ENCODE data around the gene SCN5A. TPM values are rescaled to one million over a fixed set of nuclear protein-coding genes. Genes with fewer than 3 reads are reported as not detected.

SCN5A gene
- total RNA-seq, 1 experiment from 2014 or later: 11.5 TPM

DNA sequence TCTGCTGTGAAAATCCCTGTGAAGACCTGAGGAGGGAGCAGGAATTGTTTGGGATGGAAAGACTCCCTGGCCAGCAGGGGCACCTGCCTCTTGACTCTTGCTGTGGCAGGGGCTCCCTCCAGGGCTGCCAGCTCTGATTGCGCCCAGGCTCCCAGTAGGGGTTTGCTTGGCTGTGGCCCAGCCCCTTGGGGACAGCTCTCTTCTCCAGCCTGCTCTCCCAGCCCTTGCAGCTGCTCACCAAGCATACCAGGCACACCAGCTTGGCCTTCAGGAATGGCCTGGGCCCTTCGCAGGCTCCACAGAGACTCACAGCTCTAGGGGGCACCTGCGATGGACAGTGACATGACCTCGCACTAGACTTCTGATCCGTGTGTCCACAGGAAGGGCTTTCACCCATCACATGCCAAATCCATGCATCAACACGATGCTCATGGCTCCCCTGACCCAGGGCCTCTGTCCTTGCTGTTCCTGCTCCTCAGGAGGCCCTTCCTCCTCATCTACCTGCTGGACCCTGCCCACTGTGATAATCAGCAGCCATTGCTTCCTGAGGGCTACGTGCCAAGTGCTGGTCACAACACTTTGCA, 61.8 kb downstream of the SCN5A start (continued):
- TF ChIP-seq, protein P1, sequence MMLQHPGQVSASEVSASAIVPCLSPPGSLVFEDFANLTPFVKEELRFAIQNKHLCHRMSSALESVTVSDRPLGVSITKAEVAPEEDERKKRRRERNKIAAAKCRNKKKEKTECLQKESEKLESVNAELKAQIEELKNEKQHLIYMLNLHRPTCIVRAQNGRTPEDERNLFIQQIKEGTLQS (IDR thresholded peaks at IDR 0.05): no peak
- TF ChIP-seq JUND (IDR thresholded peaks at IDR 0.05) (no peak), ZNF274 (IDR thresholded peaks at IDR 0.05; ENCODE audit: low read depth, low read length) (no peak), FOSL1 (IDR thresholded peaks at IDR 0.05; ENCODE audit: low read depth) (no peak), YY1 (IDR thresholded peaks at IDR 0.05; ENCODE audit: extremely low read depth, insufficient replicate concordance, low read depth, low read length) (no peak), RAD21 (IDR thresholded peaks at IDR 0.05; ENCODE audit: low read depth) (no peak), SIN3A (IDR thresholded peaks at IDR 0.05; ENCODE audit: low read depth) (no peak), TCF7L2 (IDR thresholded peaks at IDR 0.05; ENCODE audit: borderline replicate concordance, extremely low read depth, insufficient read depth, insufficient read length) (no peak)
- TF ChIP-seq, protein P2, sequence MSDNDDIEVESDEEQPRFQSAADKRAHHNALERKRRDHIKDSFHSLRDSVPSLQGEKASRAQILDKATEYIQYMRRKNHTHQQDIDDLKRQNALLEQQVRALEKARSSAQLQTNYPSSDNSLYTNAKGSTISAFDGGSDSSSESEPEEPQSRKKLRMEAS (IDR thresholded peaks at IDR 0.05): no peak

DNA sequence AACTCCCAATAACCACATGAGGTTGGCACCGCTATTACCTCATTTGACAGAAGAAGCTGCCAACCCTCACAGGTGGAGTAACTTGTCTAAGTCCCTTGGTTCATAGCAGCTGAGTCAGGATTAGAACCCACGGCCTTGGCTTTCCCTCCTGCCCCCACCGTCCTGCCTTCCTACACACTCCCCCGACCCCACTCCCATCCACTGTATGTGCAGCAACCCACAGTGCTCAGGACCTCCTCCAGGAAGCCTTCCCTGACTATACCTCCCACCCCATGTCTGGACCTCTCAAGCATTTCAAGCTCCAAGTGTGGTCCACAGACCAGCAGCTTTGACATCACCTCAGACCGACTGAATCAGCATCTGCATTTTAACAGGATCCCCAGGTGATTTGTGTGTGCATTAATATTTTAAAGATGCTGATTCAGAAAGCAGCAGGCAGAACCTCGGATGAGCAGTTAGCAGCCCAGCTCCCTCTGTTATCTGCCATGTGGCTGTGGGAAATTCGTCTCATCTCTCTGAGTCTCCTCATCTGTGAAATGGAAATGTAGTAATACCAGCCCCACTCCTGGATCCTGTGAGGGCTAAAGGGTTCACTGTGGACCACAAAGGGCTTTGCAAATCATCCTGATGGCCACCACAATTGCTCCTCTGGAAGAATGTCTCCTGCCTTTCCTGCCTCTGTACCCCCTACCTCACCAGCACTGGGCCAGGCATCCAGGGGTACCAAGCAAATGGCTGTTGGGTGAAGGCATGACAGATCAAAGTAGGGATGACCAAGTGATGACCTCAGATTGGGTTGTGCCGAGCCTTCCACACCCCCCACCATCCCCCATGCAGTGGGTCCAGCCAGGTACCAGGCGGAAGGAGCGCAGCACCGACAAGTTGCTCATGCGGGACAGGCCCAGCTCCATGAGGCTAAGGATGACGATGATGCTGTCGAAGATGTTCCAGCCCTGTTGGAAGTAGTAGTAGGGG, 62.7 kb downstream of the SCN5A start:
- POLR2A ChIA-PET: no interaction called here
- Histone ChIP-seq H3K4me3 (replicated peaks in 1 of 2; ENCODE audit: low read depth in 1 of 2, low read length in 2 of 2) (no peak overlapping the region), H3K79me2 (ENCODE audit: insufficient read depth, low read length) (no peaks in the 10 kb centered on the region), H3K9me2 (ENCODE audit: insufficient read depth) (no peaks in the 10 kb centered on the region), H4K20me1 (ENCODE audit: insufficient read depth) (no peaks in the 10 kb centered on the region), H3K4me2 (ENCODE audit: low read length) (no peak overlapping the region), H3K36me3 (ENCODE audit: control insufficient read depth in 1 of 2, insufficient read depth in 2 of 2, low read length in 2 of 2) (no peaks in the 10 kb centered on the region; a peak in 1 of 4 replicates), H3K9ac (ENCODE audit: low read length) (no peak overlapping the region), H3K27ac (ENCODE audit: low read depth, low read length) (no peak overlapping the region), H3K27me3 (ENCODE audit: insufficient read depth, low read length) (no peaks in the 10 kb centered on the region), H3K4me1 (ENCODE audit: control insufficient read depth in 1 of 2, insufficient read depth in 2 of 2, low read length in 2 of 2) (no peaks in the 10 kb centered on the region), H3K9me3 (ENCODE audit: control insufficient read depth in 1 of 2, insufficient read depth in 1 of 2, low read depth in 1 of 2, low read length in 2 of 2) (no peaks in the 10 kb centered on the region), H2AFZ (ENCODE audit: low read depth, low read length, poor library complexity, severe bottlenecking) (no peak overlapping the region)
- DNase-seq (ENCODE audit: low read depth, low spot score) (no peak), ATAC-seq (no peak)
- intact Hi-C loops (cut with micrococcal nuclease): no loop called here
- CTCF ChIA-PET: no interaction called here
- RAD21 ChIA-PET (ENCODE audit: low non-redundant PET in 1 of 2, low total read pairs in 2 of 2, uncharacterized antibody in 2 of 2, unreplicated experiment in 2 of 2): no interaction called here
- no TSS peak for BruUV-seq (replicated peaks)
- TF ChIP-seq, protein P2 (IDR thresholded peaks at IDR 0.05): no peak
- TF ChIP-seq TCF7L2 (IDR thresholded peaks at IDR 0.05; ENCODE audit: borderline replicate concordance, extremely low read depth, insufficient read depth, insufficient read length) (no peak), YY1 (IDR thresholded peaks at IDR 0.05; ENCODE audit: extremely low read depth, insufficient replicate concordance, low read depth, low read length) (no peak), ZNF274 (IDR thresholded peaks at IDR 0.05; ENCODE audit: low read depth, low read length) (no peak), SRF (IDR thresholded peaks at IDR 0.05; ENCODE audit: low read depth) (no peak), ELF1 (IDR thresholded peaks at IDR 0.05; ENCODE audit: borderline replicate concordance, low read depth) (no peak), POLR2AphosphoS5 (IDR thresholded peaks at IDR 0.05; ENCODE audit: low read depth, low read length) (no peak), FOSL1 (IDR thresholded peaks at IDR 0.05; ENCODE audit: low read depth) (no peak), ZFX (IDR thresholded peaks at IDR 0.05) (no peak), EZH2phosphoT487 (IDR thresholded peaks at IDR 0.05; ENCODE audit: borderline replicate concordance) (no peak), CBX3 (IDR thresholded peaks at IDR 0.05; ENCODE audit: low read depth) (no peak), EZH2 (IDR thresholded peaks at IDR 0.05) (no peak), EGR1 (IDR thresholded peaks at IDR 0.05; ENCODE audit: low read depth) (no peak)
- TF ChIP-seq, protein P1 (IDR thresholded peaks at IDR 0.05): no peak
- TF ChIP-seq, protein P3, sequence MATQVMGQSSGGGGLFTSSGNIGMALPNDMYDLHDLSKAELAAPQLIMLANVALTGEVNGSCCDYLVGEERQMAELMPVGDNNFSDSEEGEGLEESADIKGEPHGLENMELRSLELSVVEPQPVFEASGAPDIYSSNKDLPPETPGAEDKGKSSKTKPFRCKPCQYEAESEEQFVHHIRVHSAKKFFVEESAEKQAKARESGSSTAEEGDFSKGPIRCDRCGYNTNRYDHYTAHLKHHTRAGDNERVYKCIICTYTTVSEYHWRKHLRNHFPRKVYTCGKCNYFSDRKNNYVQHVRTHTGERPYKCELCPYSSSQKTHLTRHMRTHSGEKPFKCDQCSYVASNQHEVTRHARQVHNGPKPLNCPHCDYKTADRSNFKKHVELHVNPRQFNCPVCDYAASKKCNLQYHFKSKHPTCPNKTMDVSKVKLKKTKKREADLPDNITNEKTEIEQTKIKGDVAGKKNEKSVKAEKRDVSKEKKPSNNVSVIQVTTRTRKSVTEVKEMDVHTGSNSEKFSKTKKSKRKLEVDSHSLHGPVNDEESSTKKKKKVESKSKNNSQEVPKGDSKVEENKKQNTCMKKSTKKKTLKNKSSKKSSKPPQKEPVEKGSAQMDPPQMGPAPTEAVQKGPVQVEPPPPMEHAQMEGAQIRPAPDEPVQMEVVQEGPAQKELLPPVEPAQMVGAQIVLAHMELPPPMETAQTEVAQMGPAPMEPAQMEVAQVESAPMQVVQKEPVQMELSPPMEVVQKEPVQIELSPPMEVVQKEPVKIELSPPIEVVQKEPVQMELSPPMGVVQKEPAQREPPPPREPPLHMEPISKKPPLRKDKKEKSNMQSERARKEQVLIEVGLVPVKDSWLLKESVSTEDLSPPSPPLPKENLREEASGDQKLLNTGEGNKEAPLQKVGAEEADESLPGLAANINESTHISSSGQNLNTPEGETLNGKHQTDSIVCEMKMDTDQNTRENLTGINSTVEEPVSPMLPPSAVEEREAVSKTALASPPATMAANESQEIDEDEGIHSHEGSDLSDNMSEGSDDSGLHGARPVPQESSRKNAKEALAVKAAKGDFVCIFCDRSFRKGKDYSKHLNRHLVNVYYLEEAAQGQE (IDR thresholded peaks at IDR 0.05; ENCODE audit: low read depth): no peak
